Astrocyte of the spinal cord (primary cell): ENCODE results near the gene CEP20.

Source experiments
- DNase-seq: peaks from one replicate; pipeline ENCODE4 v3.0.0; 2011; ENCODE audit warnings: low read depth, low spot score
- H3K4me3 ChIP-seq: 2 replicates; pipeline ENCODE4 v1.5.1; 2011; ENCODE audit warnings: low read depth, mild to moderate bottlenecking, low read length, moderate library complexity
- CTCF ChIP-seq: IDR thresholded peaks from 2 replicates; pipeline ENCODE4 v1.5.1; 2012; ENCODE audit warnings: low read depth, mild to moderate bottlenecking, low read length, inconsistent platforms
- in situ Hi-C: cut with HindIII; loops from 2 replicates; pipeline ENCODE4 v1.10.0; 2017; ENCODE audit warnings: low sequenced_read_pairs

Gene CEP20

GRCh38 chr16:15836965-15837611 is 51.3 kb downstream of the CEP20 start:
- no peak for TF ChIP-seq CTCF
- no peak for DNase-seq
- in situ Hi-C loops: no loop called here
- H3K4me3 ChIP-seq: no peak overlapping the region

- TF ChIP-seq CTCF: no peak
- no peak overlapping the region for H3K4me3 ChIP-seq
- in situ Hi-C loops: no loop called here
- DNase-seq: no peak
Observed at GRCh38 chr16:15836074-15836473, 52.3 kb downstream of the CEP20 start.

GRCh38 chr16:15835136-15835878 is 53.1 kb downstream of the CEP20 start:
- TF ChIP-seq CTCF: no peak
- in situ Hi-C loops: no loop called here

GRCh38 chr16:15834502-15834901 is 53.9 kb downstream of the CEP20 start:
- H3K4me3 ChIP-seq: no peak overlapping the region
- TF ChIP-seq CTCF: no peak
- in situ Hi-C loops: no loop called here
- DNase-seq: no peak

More at GRCh38 chr16:15835136-15835878, 53.1 kb downstream of the CEP20 start:
- DNase-seq: no peak
- no peak overlapping the region for H3K4me3 ChIP-seq

GRCh38 chr16:15833541-15833940 is 54.9 kb downstream of the CEP20 start:
- no peak for TF ChIP-seq CTCF
- H3K4me3 ChIP-seq: no peak overlapping the region
- in situ Hi-C loops: no loop called here
- no peak for DNase-seq

GRCh38 chr16:15832241-15832640 is 56.2 kb downstream of the CEP20 start:
- TF ChIP-seq CTCF: no peak
- H3K4me3 ChIP-seq: no peak overlapping the region
- no peak for DNase-seq
- in situ Hi-C loops: no loop called here
